Measurements from ENCODE around the gene INPP5J. TPM values are rescaled to one million over a fixed set of nuclear protein-coding genes. Genes with fewer than 3 reads are reported as not detected.

The INPP5J gene
- total and polyA plus RNA-seq, 7 donors = 1.1 to 15.3 (median 2.2) TPM

- DNase-seq = no peak
- Histone ChIP-seq H3K4me3 (no peak overlapping the region), H3K27me3 (no peaks in the 10 kb centered on the region), H3K4me1 (peaks cover 0 to 38% (median 25%) of the 10 kb centered on the region in 4 donors), H3K36me3 (peaks cover 0 to 18% (median 2%) of the 10 kb centered on the region in 4 donors), H3K27ac (no peak overlapping the region), H3K9me3 (no peaks in the 10 kb centered on the region)
- WGBS, 2 donors = 98 to 99% methylated on average over 2 of the region's 2 CpGs
- intact Hi-C loops (cut with DNase I) = no loop called here
- TF ChIP-seq POLR2AphosphoS5 (IDR thresholded peaks at IDR 0.05) = no peak
- no peak for TF ChIP-seq POLR2A (IDR thresholded peaks at IDR 0.05)
Measured at GRCh38 chr22:31178859-31179258, 56.1 kb downstream of the INPP5J start.

- peaks cover 0 to 18% (median 2%) of the 10 kb centered on the region in 4 donors for H3K36me3 ChIP-seq
- TF ChIP-seq EP300 (IDR thresholded peaks at IDR 0.05) (no peak), CTCF (IDR thresholded peaks at IDR 0.05) (no peak), POLR2A (IDR thresholded peaks at IDR 0.05) (no peak), POLR2AphosphoS5 (IDR thresholded peaks at IDR 0.05) (no peak)
- no peak overlapping the region for H3K27ac ChIP-seq
- intact Hi-C loops (cut with DNase I) = no loop called here
- H3K4me1 ChIP-seq = peaks cover 0 to 35% (median 21%) of the 10 kb centered on the region in 4 donors
- H3K27me3 ChIP-seq = no peaks in the 10 kb centered on the region
- no peak for DNase-seq
- H3K9me3 ChIP-seq = no peaks in the 10 kb centered on the region
- WGBS, 2 donors = 11 to 67% methylated on average over 1 of the region's 1 CpG
- H3K4me3 ChIP-seq = no peak overlapping the region
Measured at GRCh38 chr22:31179345-31179744, 56.6 kb downstream of the INPP5J start.

- no peak for TF ChIP-seq EP300 (IDR thresholded peaks at IDR 0.05)
- TF ChIP-seq CTCF (IDR thresholded peaks at IDR 0.05) = no peak
- TF ChIP-seq POLR2AphosphoS5 (IDR thresholded peaks at IDR 0.05) = no peak
- TF ChIP-seq POLR2A (IDR thresholded peaks at IDR 0.05) = no peak
- Histone ChIP-seq H3K27ac (no peak overlapping the region), H3K27me3 (no peaks in the 10 kb centered on the region), H3K4me1 (peaks cover 0 to 10% (median 8%) of the 10 kb centered on the region in 4 donors), H3K36me3 (peaks cover 0 to 29% (median 4%) of the 10 kb centered on the region in 4 donors), H3K4me3 (no peak overlapping the region), H3K9me3 (no peaks in the 10 kb centered on the region)
- intact Hi-C loops (cut with DNase I) = no loop called here
- DNase-seq = no peak
- 96% methylated on average over 30 of the region's 30 CpGs for WGBS, 2 donors
Measured at GRCh38 chr22:31184015-31184414, 61.2 kb downstream of the INPP5J start.

Small RNA genes lying within 50 kb of the gene (small RNA-seq; reads per million reads assigned to genes)
- 0 to 0.97 (median 0.18) reads per million in 3 donors for gene MIR3928

Other genes with a start within 250 kb of the INPP5J start
- 10 to 100 TPM; 13.3 to 42.1 (median 24.4) TPM for gene MORC2, start 154.2 kb upstream of the INPP5J start, total RNA-seq
- 10 to 100 TPM in 1 of 3 donors, 1 to 10 TPM in 2; 4.6 to 15.0 (median 7.8) TPM for gene MORC2, start 154.2 kb upstream of the INPP5J start, polyA plus RNA-seq
- gene TUG1, start 153.7 kb upstream of the INPP5J start, total RNA-seq = 10 to 100 TPM; 51.5 to 88.9 (median 54.7) TPM
- 10 to 100 TPM; 10.8 to 35.1 (median 13.2) TPM for gene TUG1, start 153.7 kb upstream of the INPP5J start, polyA plus RNA-seq
- gene SMTN, start 41.6 kb upstream of the INPP5J start, total RNA-seq = 1,000 to 10,000 TPM in 3 of 4 donors, 100 to 1,000 TPM in 1; 987 to 1,789 (median 1,228) TPM
- gene SMTN, start 41.6 kb upstream of the INPP5J start, polyA plus RNA-seq = 100 to 1,000 TPM in 1 of 3 donors, 10 to 100 TPM in 2; 23.8 to 103 (median 29.4) TPM
- gene SELENOM, start 15.4 kb upstream of the INPP5J start, total RNA-seq = 1,000 to 10,000 TPM in 3 of 4 donors, 100 to 1,000 TPM in 1; 868 to 1,938 (median 1,638) TPM
- gene SELENOM, start 15.4 kb upstream of the INPP5J start, polyA plus RNA-seq = 100 to 1,000 TPM in 2 of 3 donors, 10 to 100 TPM in 1; 40.9 to 192 (median 169) TPM
- gene PLA2G3, start 17.5 kb downstream of the INPP5J start, total RNA-seq = not detected
- 1 to 10 TPM in 1 of 3 donors, not detected in 2; 5.2 TPM for gene PLA2G3, start 17.5 kb downstream of the INPP5J start, polyA plus RNA-seq
- gene RNF185, start 37.2 kb downstream of the INPP5J start, total RNA-seq = 10 to 100 TPM; 30.1 to 33.5 (median 31.6) TPM
- 10 to 100 TPM; 23.4 to 44.9 (median 43.2) TPM for gene RNF185, start 37.2 kb downstream of the INPP5J start, polyA plus RNA-seq
- 10 to 100 TPM; 10.3 to 20.8 (median 14.0) TPM for gene LIMK2, start 89.3 kb downstream of the INPP5J start, total RNA-seq
- 10 to 100 TPM; 31.9 to 58.7 (median 39.0) TPM for gene LIMK2, start 89.3 kb downstream of the INPP5J start, polyA plus RNA-seq
- 10 to 100 TPM; 32.4 to 55.0 (median 50.3) TPM for gene PIK3IP1, start 169.5 kb downstream of the INPP5J start, total RNA-seq
- gene PIK3IP1, start 169.5 kb downstream of the INPP5J start, polyA plus RNA-seq = 10 to 100 TPM in 1 of 3 donors, 1 to 10 TPM in 2; 5.8 to 87.6 (median 6.0) TPM
- 10 to 100 TPM; 17.4 to 21.4 (median 19.9) TPM for gene PATZ1, start 223.4 kb downstream of the INPP5J start, total RNA-seq
- 10 to 100 TPM in 1 of 3 donors, 1 to 10 TPM in 2; 3.7 to 15.8 (median 4.8) TPM for gene PATZ1, start 223.4 kb downstream of the INPP5J start, polyA plus RNA-seq

Data from sigmoid colon (tissue), 7 donors.